ENCODE measurements around the gene PXK. TPM values are rescaled to one million over a fixed set of nuclear protein-coding genes. Genes with fewer than 3 reads are reported as not detected.

PXK gene
- polyA plus RNA-seq, 1 donor = 32.5 TPM

- DNase-seq = no peak
Measured at GRCh38 chr3:58346368-58346767, 13.7 kb downstream of the PXK start.

- no peak for DNase-seq
Measured at GRCh38 chr3:58347984-58348383, 15.3 kb downstream of the PXK start.

GRCh38 chr3:58349792-58350626, 17.3 kb downstream of the PXK start:
- no peak for DNase-seq

- DNase-seq = no peak
Measured at GRCh38 chr3:58350627-58351013, 17.9 kb downstream of the PXK start.

- DNase-seq = no peak
Measured at GRCh38 chr3:58351920-58352319, 19.2 kb downstream of the PXK start.

- DNase-seq = no peak
Measured at GRCh38 chr3:58352626-58353025, 19.9 kb downstream of the PXK start.

- DNase-seq = no peak
Measured at GRCh38 chr3:58353722-58354553, 21.2 kb downstream of the PXK start.

GRCh38 chr3:58355179-58355578, 22.5 kb downstream of the PXK start:
- no peak for DNase-seq

GRCh38 chr3:58356054-58356453, 23.4 kb downstream of the PXK start:
- no peak for DNase-seq

- DNase-seq = no peak
Measured at GRCh38 chr3:58357402-58357801, 24.7 kb downstream of the PXK start.

GRCh38 chr3:58358092-58358491, 25.4 kb downstream of the PXK start:
- no peak for DNase-seq

- no peak for DNase-seq
Measured at GRCh38 chr3:58358808-58359207, 26.1 kb downstream of the PXK start.

- no peak for DNase-seq
Measured at GRCh38 chr3:58359621-58360020, 26.9 kb downstream of the PXK start.

- DNase-seq = no peak
Measured at GRCh38 chr3:58361866-58362265, 29.2 kb downstream of the PXK start.

GRCh38 chr3:58366699-58367098, 34.0 kb downstream of the PXK start:
- DNase-seq = no peak

- DNase-seq = no peak
Measured at GRCh38 chr3:58369038-58369437, 36.3 kb downstream of the PXK start.

- no peak for DNase-seq
Measured at GRCh38 chr3:58369876-58370275, 37.2 kb downstream of the PXK start.

GRCh38 chr3:58370407-58370806, 37.7 kb downstream of the PXK start:
- no peak for DNase-seq

- DNase-seq = no peak
Measured at GRCh38 chr3:58371754-58372153, 39.1 kb downstream of the PXK start.

GRCh38 chr3:58375254-58375653, 42.6 kb downstream of the PXK start:
- DNase-seq = no peak

- no peak for DNase-seq
Measured at GRCh38 chr3:58377168-58377567, 44.5 kb downstream of the PXK start.

GRCh38 chr3:58377750-58378149, 45.1 kb downstream of the PXK start:
- DNase-seq = no peak

- DNase-seq = no peak
Measured at GRCh38 chr3:58379351-58380073, 46.8 kb downstream of the PXK start.
